Measurements from ENCODE around the gene TJP3. TPM values are rescaled to one million over a fixed set of nuclear protein-coding genes. Genes with fewer than 3 reads are reported as not detected.
A peak's percentile ranks its signal among the peaks of the same experiment; 100 is the strongest.

Gene TJP3
- polyA plus RNA-seq, 2 donors, result 44.5 to 118 TPM

DNA sequence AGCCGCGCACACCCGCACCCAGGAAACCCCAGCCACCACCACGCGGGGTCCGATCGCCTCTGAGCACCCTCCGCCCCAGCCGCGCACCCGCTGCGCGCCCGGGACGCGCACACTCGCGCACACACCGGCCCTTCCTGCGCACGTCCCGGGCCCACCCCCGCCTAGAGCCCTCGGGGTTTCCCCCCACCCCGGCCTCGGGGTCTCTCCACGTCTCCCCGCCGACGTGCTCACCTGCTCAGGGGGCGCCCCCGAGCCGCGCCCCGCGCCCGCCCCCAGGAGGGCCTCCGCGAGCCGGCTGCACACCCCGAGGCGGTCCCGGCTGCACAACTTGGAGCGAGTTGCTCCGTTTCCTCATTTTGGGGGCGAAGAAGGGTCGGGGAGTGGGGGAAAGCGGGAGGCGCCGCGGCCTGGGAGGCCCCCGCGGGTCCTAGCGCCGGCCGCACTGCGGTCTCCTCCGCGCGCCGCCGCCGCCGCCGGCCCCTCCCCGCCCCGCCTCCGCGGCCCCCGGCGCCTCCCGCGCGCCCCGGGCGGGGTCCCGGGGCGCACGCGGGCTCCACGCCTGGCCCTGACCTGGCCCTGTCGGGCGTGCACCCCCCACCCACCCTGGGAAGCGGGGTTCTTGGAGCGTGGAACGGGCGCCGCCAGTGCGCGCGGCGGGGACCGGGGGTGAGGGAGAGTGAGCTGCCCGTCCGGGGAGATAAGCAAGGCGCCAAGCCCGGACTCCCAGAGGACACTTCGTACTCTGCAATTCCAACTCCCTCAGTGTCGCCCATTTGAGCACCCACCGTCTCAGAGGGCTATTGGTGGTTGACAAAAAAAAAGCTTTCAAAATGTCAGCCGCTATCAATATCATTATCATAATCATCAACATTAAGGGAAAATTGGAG lies 78.0 kb downstream of the TJP3 start, which contains the start of gene MATK:
Gene MATK (minus strand): TSS at position 444 of the 887 bp plus-strand sequence. CDS start 1,246 bp downstream, outside the sequence.
- Histone ChIP-seq H3K9me3 (ENCODE audit: control insufficient read depth in 2 of 2, insufficient read depth in 1 of 2, low read depth in 1 of 2, low read length in 1 of 2) (peaks cover 16 to 26% of the 10 kb centered on the region in 2 donors), H3K27ac (ENCODE audit: low read depth in 2 of 2, low read length in 1 of 2) (no peak within 1 kb of the TSS), H3K4me1 (ENCODE audit: control insufficient read depth in 2 of 2, insufficient read depth in 2 of 2, low read length in 1 of 2) (peaks cover 4 to 9% of the 10 kb centered on the region in 2 donors), H3K36me3 (ENCODE audit: control insufficient read depth in 2 of 2, insufficient read depth in 2 of 2, low read length in 1 of 2) (no peaks in the 10 kb centered on the region), H3K27me3 (ENCODE audit: control insufficient read depth in 1 of 2, insufficient read depth in 2 of 2, low read length in 2 of 2) (no peaks in the 10 kb centered on the region), H3K4me3 (ENCODE audit: low read depth in 1 of 2, low read length in 2 of 2) (peak within 1 kb of the TSS; percentile 41 to 55)
- 5 to 6% methylated on average over 66 to 101 of the region's 101 CpGs for WGBS, 2 donors

DNA sequence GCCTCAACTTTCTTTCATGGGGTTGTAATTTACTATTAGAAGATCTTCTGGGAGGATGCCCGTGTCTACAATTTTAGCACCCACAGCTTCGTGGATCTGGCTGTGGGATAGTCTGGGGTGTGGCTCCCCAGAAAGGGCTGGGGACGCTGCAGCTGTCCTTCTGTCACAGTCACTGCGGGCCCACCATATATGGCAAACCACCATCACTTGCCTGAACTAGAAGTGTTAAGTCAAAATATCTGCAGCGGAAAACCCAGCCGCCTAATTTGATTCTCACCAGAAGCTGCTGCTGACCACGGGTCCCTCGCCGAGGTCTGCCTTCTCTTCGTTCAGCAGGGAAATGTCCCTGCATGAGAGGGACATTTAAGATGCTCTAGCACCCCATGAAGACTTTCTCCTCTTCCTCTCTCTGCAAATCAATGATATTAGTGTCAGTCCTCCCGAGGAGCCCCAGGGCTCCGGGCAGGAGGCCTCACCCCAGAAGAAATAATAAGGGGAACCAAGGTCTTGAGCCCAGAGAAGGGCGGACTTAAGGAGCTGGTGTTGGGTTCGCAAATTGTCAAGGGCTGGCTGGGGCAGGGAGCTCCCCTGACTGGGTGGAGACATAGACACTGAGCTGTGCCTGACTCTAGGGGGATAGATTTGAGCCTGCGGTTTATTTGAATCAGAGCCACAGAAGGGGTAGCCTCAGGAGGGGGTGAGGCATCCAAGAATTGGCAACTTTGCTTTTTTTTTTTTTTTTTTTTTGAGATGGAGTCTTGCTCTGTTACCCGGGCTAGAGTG lies 81.0 kb downstream of the TJP3 start:
- whole genome bisulfite sequencing, 2 donors, result 47 to 49% methylated on average over 15 of the region's 16 CpGs
- Histone ChIP-seq H3K36me3 (ENCODE audit: control insufficient read depth in 2 of 2, insufficient read depth in 2 of 2, low read length in 1 of 2) (no peaks in the 10 kb centered on the region), H3K27me3 (ENCODE audit: control insufficient read depth in 1 of 2, insufficient read depth in 2 of 2, low read length in 2 of 2) (no peaks in the 10 kb centered on the region)

DNA sequence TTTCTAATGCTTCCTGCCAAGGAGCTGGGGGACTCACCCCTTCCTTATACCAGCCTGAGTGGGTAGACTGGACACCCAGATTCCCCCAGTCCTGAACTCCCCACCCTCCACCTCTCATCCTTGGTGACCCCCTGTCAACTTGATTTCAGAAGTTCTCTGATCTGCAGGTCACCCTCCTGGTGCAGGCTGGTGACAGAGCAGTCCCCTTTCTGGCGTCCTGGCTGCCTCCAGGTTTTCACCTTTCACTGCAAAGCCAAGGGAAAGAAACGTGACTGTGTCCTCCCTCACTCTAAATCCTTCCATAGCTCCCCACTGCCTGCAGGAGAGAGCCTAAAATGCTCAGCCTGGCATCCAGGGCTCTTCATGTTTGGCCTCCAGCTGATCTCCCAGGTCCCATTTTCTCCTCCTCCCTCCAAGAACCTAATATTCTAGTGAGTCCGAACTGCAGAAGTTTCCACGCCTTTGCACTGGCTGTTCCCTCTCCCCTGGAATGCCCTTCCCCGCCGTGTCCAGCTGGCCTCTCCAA lies 82.1 kb downstream of the TJP3 start:
- H3K27ac ChIP-seq (ENCODE audit: low read depth in 2 of 2, low read length in 1 of 2), result no peak overlapping the region
- WGBS, 2 donors, result 70 to 76% methylated on average over 6 of the region's 6 CpGs

More for the DNA sequence above, 81.0 kb downstream of the TJP3 start:
- no peak overlapping the region for H3K4me3 ChIP-seq (ENCODE audit: low read depth in 1 of 2, low read length in 2 of 2)
- peaks cover 4 to 9% of the 10 kb centered on the region in 2 donors for H3K4me1 ChIP-seq (ENCODE audit: control insufficient read depth in 2 of 2, insufficient read depth in 2 of 2, low read length in 1 of 2)
- no peak overlapping the region for H3K27ac ChIP-seq (ENCODE audit: low read depth in 2 of 2, low read length in 1 of 2)
- peaks cover 0 to 8% of the 10 kb centered on the region in 2 donors for H3K9me3 ChIP-seq (ENCODE audit: control insufficient read depth in 2 of 2, insufficient read depth in 1 of 2, low read depth in 1 of 2, low read length in 1 of 2)

DNA sequence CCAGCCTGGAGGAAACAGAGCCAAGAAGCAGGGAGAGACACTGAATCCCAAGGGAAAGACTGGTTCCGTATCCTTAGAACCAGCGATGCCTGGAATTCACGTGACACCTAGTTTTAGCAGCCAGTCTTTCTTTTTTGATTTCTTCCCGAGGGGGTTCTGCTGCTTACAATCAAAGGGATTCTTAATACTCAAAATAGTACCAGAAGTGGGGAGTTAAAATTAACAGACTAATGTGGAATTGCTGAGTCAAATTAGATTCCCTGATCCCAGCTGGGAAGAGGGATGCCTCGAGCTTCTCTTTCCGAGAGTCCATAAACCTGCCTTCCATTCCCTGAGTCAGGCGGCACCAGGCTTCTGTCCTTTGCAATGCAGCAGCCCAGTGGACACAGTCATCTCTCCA lies 82.8 kb downstream of the TJP3 start:
- H3K4me1 ChIP-seq (ENCODE audit: control insufficient read depth in 2 of 2, insufficient read depth in 2 of 2, low read length in 1 of 2), result no peaks in the 10 kb centered on the region
- H3K9me3 ChIP-seq (ENCODE audit: control insufficient read depth in 2 of 2, insufficient read depth in 1 of 2, low read depth in 1 of 2, low read length in 1 of 2), result peaks cover 0 to 4% of the 10 kb centered on the region in 2 donors
- H3K4me3 ChIP-seq (ENCODE audit: low read depth in 1 of 2, low read length in 2 of 2), result no peak overlapping the region
- H3K27ac ChIP-seq (ENCODE audit: low read depth in 2 of 2, low read length in 1 of 2), result no peak overlapping the region
- WGBS, 2 donors, result 76 to 87% methylated on average over 7 of the region's 7 CpGs
- no peaks in the 10 kb centered on the region for H3K36me3 ChIP-seq (ENCODE audit: control insufficient read depth in 2 of 2, insufficient read depth in 2 of 2, low read length in 1 of 2)
- no peaks in the 10 kb centered on the region for H3K27me3 ChIP-seq (ENCODE audit: control insufficient read depth in 1 of 2, insufficient read depth in 2 of 2, low read length in 2 of 2)

More for the DNA sequence above, 82.1 kb downstream of the TJP3 start:
- no peaks in the 10 kb centered on the region for H3K36me3 ChIP-seq (ENCODE audit: control insufficient read depth in 2 of 2, insufficient read depth in 2 of 2, low read length in 1 of 2)
- no peak overlapping the region for H3K4me3 ChIP-seq (ENCODE audit: low read depth in 1 of 2, low read length in 2 of 2)
- peaks cover 0 to 6% of the 10 kb centered on the region in 2 donors for H3K4me1 ChIP-seq (ENCODE audit: control insufficient read depth in 2 of 2, insufficient read depth in 2 of 2, low read length in 1 of 2)
- peaks cover 0 to 8% of the 10 kb centered on the region in 2 donors for H3K9me3 ChIP-seq (ENCODE audit: control insufficient read depth in 2 of 2, insufficient read depth in 1 of 2, low read depth in 1 of 2, low read length in 1 of 2)
- no peaks in the 10 kb centered on the region for H3K27me3 ChIP-seq (ENCODE audit: control insufficient read depth in 1 of 2, insufficient read depth in 2 of 2, low read length in 2 of 2)

DNA sequence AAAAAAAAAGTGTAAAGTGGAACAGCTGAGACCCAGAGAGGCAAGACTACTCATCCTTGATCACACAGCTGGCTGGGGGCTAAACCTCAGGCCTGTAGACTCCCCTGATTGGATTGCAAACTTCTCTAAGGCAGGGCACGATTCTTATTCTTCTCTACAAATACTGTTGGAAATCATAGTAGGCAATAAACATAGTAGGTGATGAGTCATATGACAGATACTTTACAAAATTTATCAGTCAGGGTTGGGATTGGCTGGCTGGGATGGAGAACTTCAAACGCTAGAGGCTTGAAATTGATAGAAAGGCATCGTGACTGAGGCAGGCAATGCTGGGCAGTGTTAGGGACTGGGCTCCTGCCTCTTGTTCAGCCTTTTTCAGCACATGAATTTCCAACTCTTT lies 83.9 kb downstream of the TJP3 start:
- WGBS, 2 donors, result 71 to 73% methylated on average over 3 of the region's 3 CpGs
- H3K27ac ChIP-seq (ENCODE audit: low read depth in 2 of 2, low read length in 1 of 2), result no peak overlapping the region
- H3K9me3 ChIP-seq (ENCODE audit: control insufficient read depth in 2 of 2, insufficient read depth in 1 of 2, low read depth in 1 of 2, low read length in 1 of 2), result peaks cover 0 to 4% of the 10 kb centered on the region in 2 donors
- H3K27me3 ChIP-seq (ENCODE audit: control insufficient read depth in 1 of 2, insufficient read depth in 2 of 2, low read length in 2 of 2), result no peaks in the 10 kb centered on the region
- no peaks in the 10 kb centered on the region for H3K36me3 ChIP-seq (ENCODE audit: control insufficient read depth in 2 of 2, insufficient read depth in 2 of 2, low read length in 1 of 2)
- no peaks in the 10 kb centered on the region for H3K4me1 ChIP-seq (ENCODE audit: control insufficient read depth in 2 of 2, insufficient read depth in 2 of 2, low read length in 1 of 2)
- H3K4me3 ChIP-seq (ENCODE audit: low read depth in 1 of 2, low read length in 2 of 2), result no peak overlapping the region

DNA sequence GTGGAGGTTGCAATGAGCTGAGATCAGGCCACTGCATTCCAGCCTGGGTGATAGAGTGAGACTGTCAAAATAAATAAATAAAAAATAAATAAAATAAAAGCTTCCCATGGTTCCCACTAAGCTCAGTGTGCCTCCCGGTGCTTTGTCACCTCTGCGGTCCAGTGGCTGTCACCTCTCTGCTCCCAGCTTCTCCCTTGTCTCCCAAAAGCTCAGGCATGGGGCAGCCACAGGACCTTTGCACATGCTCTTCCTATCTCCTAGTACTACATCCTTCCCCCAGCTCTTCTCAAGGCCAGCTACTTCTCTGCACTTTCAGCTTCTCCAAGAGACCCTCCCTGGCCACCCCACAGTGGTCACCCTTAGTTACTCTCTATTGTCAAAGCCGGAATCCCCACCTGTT lies 85.6 kb downstream of the TJP3 start:
- H3K4me3 ChIP-seq (ENCODE audit: low read depth in 1 of 2, low read length in 2 of 2), result no peak overlapping the region
- 90 to 92% methylated on average over 3 of the region's 3 CpGs for WGBS, 2 donors
- no peaks in the 10 kb centered on the region for H3K36me3 ChIP-seq (ENCODE audit: control insufficient read depth in 2 of 2, insufficient read depth in 2 of 2, low read length in 1 of 2)
- H3K27ac ChIP-seq (ENCODE audit: low read depth in 2 of 2, low read length in 1 of 2), result no peak overlapping the region
- no peaks in the 10 kb centered on the region for H3K4me1 ChIP-seq (ENCODE audit: control insufficient read depth in 2 of 2, insufficient read depth in 2 of 2, low read length in 1 of 2)
- peaks cover 0 to 4% of the 10 kb centered on the region in 2 donors for H3K9me3 ChIP-seq (ENCODE audit: control insufficient read depth in 2 of 2, insufficient read depth in 1 of 2, low read depth in 1 of 2, low read length in 1 of 2)
- no peaks in the 10 kb centered on the region for H3K27me3 ChIP-seq (ENCODE audit: control insufficient read depth in 1 of 2, insufficient read depth in 2 of 2, low read length in 2 of 2)

DNA sequence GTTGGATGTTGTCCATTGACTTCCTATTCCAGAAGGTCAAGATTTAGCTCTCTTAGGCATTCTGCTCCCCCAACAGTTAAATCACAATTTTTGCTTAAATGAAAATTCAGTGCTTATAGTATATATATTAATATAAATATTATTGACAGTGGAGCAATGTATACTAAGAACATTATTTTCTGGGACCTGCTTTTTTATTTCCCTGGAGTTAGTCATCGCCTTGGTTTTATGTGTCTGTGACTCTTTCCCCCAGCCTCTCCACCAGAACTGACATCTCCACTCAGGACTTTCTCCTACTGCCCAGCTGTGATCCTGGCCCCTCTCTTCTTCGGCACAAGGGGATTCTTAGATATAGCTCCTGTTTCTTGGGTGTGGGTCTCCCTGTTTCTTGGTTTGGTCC lies 88.2 kb downstream of the TJP3 start:
- whole genome bisulfite sequencing, 2 donors, result 95 to 98% methylated on average over 2 of the region's 2 CpGs
- Histone ChIP-seq H3K36me3 (ENCODE audit: control insufficient read depth in 2 of 2, insufficient read depth in 2 of 2, low read length in 1 of 2) (no peaks in the 10 kb centered on the region), H3K27ac (ENCODE audit: low read depth in 2 of 2, low read length in 1 of 2) (no peak overlapping the region), H3K9me3 (ENCODE audit: control insufficient read depth in 2 of 2, insufficient read depth in 1 of 2, low read depth in 1 of 2, low read length in 1 of 2) (no peaks in the 10 kb centered on the region), H3K27me3 (ENCODE audit: control insufficient read depth in 1 of 2, insufficient read depth in 2 of 2, low read length in 2 of 2) (no peaks in the 10 kb centered on the region), H3K4me1 (ENCODE audit: control insufficient read depth in 2 of 2, insufficient read depth in 2 of 2, low read length in 1 of 2) (peaks cover 0 to 3% of the 10 kb centered on the region in 2 donors), H3K4me3 (ENCODE audit: low read depth in 1 of 2, low read length in 2 of 2) (no peak overlapping the region)

DNA sequence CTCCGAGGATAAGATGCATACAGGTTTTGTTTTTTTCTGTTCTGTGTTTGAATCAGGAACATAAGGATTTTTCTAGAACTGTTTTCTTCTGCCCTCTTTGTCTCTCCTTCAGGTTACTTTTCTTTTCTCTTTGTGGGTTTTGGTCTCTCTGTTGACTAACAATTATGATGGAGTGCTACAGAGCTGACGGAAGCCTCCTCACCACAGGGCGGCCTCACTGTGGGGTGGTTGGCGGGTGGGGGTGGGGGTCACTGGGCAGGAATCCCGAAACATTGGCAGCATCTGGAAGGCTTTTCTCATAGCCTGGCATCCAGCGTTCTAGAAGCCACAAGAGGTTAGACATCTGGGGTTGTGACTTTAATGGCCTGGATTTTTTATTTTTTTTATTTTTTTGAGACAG lies 90.0 kb downstream of the TJP3 start:
- no peaks in the 10 kb centered on the region for H3K9me3 ChIP-seq (ENCODE audit: control insufficient read depth in 2 of 2, insufficient read depth in 1 of 2, low read depth in 1 of 2, low read length in 1 of 2)
- no peak overlapping the region for H3K4me3 ChIP-seq (ENCODE audit: low read depth in 1 of 2, low read length in 2 of 2)
- no peaks in the 10 kb centered on the region for H3K36me3 ChIP-seq (ENCODE audit: control insufficient read depth in 2 of 2, insufficient read depth in 2 of 2, low read length in 1 of 2)
- no peak overlapping the region for H3K27ac ChIP-seq (ENCODE audit: low read depth in 2 of 2, low read length in 1 of 2)
- peaks cover 0 to 9% of the 10 kb centered on the region in 2 donors for H3K4me1 ChIP-seq (ENCODE audit: control insufficient read depth in 2 of 2, insufficient read depth in 2 of 2, low read length in 1 of 2)
- WGBS, 2 donors, result 60 to 63% methylated on average over 6 of the region's 6 CpGs
- no peaks in the 10 kb centered on the region for H3K27me3 ChIP-seq (ENCODE audit: control insufficient read depth in 1 of 2, insufficient read depth in 2 of 2, low read length in 2 of 2)

All from esophagus (tissue), 2 donors.